DMS79 (cell line): ENCODE data around the gene ATE1.
"Not testable (repeated sequence)": the region's sequence is repeated elsewhere in the genome, so short reads cannot be mapped to it uniquely, and the experiment has no call there.

Experiments used
- DNase-seq: peaks from one replicate; lab custom pipeline; 2025; lab: John Stamatoyannopoulos, UW

The ATE1 gene

GRCh38 chr10:121930268-121931085 is 2.6 kb upstream of the ATE1 start:
- not testable (repeated sequence) for DNase-seq

GRCh38 chr10:121929585-121930267 is 1.9 kb upstream of the ATE1 start:
- not testable (repeated sequence) for DNase-seq

- peak; percentile 5 for DNase-seq
These were observed 675 bp upstream of the ATE1 start for GRCh38 chr10:121928528-121928884.

- no peak for DNase-seq
These were observed 452 bp downstream of the ATE1 start for GRCh38 chr10:121927318-121927840.

- no peak for DNase-seq
These were observed 1.0 kb downstream of the ATE1 start for GRCh38 chr10:121926671-121927317.

GRCh38 chr10:121926157-121926556 is 1.7 kb downstream of the ATE1 start:
- no peak for DNase-seq

GRCh38 chr10:121921238-121921931 is 6.4 kb downstream of the ATE1 start:
- DNase-seq = no peak

GRCh38 chr10:121919666-121920065 is 8.2 kb downstream of the ATE1 start:
- DNase-seq = no peak

- not testable (repeated sequence) for DNase-seq
These were observed 9.0 kb downstream of the ATE1 start for GRCh38 chr10:121918800-121919199.

- no peak for DNase-seq
These were observed 13.2 kb downstream of the ATE1 start for GRCh38 chr10:121914661-121915060.

GRCh38 chr10:121911421-121911697 is 16.5 kb downstream of the ATE1 start:
- DNase-seq = no peak

- DNase-seq = no peak
These were observed 17.0 kb downstream of the ATE1 start for GRCh38 chr10:121910673-121911420.

- no peak for DNase-seq
These were observed 22.9 kb downstream of the ATE1 start for GRCh38 chr10:121904888-121905287.

GRCh38 chr10:121900443-121901174 is 27.2 kb downstream of the ATE1 start:
- peak; percentile 10 for DNase-seq

GRCh38 chr10:121899727-121900126 is 28.1 kb downstream of the ATE1 start:
- no peak for DNase-seq

- no peak for DNase-seq
These were observed 36.7 kb downstream of the ATE1 start for GRCh38 chr10:121891103-121891502.

- DNase-seq = no peak
These were observed 38.6 kb downstream of the ATE1 start for GRCh38 chr10:121889212-121889611.

- no peak for DNase-seq
These were observed 40.7 kb downstream of the ATE1 start for GRCh38 chr10:121886997-121887622.

- no peak for DNase-seq
These were observed 41.6 kb downstream of the ATE1 start for GRCh38 chr10:121886181-121886580.

GRCh38 chr10:121880895-121881294 is 46.9 kb downstream of the ATE1 start:
- DNase-seq = no peak
